HG02943 (cell line): ENCODE measurements around the gene ANKRD7.
A peak's percentile ranks its signal among the peaks of the same experiment; 100 is the strongest.

Source experiments
- ATAC-seq: cut with Tn5 transposase; IDR thresholded peaks from one replicate; pipeline ENCODE4 v1.9.1; 2021; ENCODE audit warnings: mild to moderate bottlenecking, low read depth, moderate library complexity; ENCODE audit not compliant: unreplicated experiment

The ANKRD7 gene, protein sequence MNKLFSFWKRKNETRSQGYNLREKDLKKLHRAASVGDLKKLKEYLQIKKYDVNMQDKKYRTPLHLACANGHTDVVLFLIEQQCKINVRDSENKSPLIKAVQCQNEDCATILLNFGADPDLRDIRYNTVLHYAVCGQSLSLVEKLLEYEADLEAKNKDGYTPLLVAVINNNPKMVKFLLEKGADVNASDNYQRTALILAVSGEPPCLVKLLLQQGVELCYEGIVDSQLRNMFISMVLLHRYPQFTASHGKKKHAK

DNA sequence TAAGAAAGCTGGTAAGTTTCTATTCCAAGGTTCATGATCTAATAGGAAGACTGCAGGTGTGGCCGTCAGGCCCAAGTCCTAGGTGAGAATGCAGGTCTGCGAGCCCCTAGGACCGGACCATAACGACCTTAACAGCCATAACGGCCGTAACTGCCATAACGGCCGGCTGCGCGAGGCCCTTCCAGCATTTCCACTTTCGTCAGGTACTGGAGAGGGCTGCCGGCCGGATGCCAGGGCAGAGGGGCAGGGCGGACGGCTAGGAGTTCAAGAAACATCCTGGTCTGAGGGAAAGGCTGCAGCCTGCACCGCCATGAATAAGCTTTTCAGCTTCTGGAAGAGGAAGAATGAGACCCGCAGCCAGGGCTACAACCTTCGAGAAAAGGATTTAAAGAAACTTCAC, at the start of gene ANKRD7:
ANKRD7 (plus strand) TSS at position 184 of the 400 bp plus-strand sequence; CDS start at position 311, 127 bp downstream.
- no peak for ATAC-seq

DNA sequence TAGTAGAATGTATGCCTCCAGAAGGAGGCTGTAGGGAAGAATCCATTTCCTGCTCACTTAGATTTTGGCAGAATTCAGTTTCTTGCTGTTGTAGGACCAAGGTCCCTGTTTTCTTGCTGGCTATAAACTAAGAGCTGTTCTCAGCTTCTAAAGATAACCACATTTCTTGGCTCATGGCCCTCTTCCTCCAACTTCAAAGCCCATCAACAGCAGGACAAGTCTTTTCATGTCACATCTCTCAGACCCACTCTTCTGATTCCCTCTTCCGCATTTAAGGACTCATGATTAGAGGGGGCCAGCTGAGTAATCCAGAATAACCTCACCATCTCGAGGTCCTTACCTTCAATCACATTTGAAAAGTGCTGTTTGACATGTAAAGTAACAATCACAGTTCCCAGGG, 48.8 kb upstream of the ANKRD7 start:
- no peak for ATAC-seq

GRCh38 chr7:118179191-118179590, 45.3 kb upstream of the ANKRD7 start:
- ATAC-seq: no peak

GRCh38 chr7:118182593-118183427, 41.7 kb upstream of the ANKRD7 start:
- ATAC-seq: no peak

- peak; percentile 8 for ATAC-seq
Observed at GRCh38 chr7:118183428-118183785, 41.1 kb upstream of the ANKRD7 start.

- ATAC-seq: peak; percentile 97
Observed at GRCh38 chr7:118183786-118184564, 40.5 kb upstream of the ANKRD7 start, which contains the start of gene LSM8. Gene LSM8 (plus strand): TSS chr7:118184164. CDS start chr7:118184224, 60 bp downstream.

DNA sequence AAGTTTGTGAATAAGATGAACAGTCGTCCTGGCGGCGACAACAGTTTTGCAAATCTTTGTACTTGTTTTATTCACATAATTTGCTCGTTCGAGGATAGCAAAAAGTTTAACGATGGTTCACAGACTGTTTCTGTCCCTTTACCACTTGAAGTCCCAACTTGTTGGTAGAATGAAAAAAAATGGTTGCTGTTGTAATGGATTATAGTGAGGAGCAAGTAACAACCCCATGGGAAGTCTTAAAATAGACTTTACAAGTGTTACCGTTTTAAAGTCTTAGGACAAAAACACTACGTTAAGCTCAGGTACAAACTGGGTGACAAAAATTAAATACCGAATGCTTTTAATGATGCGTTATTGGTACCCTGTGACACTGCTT, 40.0 kb upstream of the ANKRD7 start:
- no peak for ATAC-seq

GRCh38 chr7:118185163-118185860, 39.2 kb upstream of the ANKRD7 start:
- no peak for ATAC-seq

GRCh38 chr7:118186501-118186900, 38.0 kb upstream of the ANKRD7 start:
- ATAC-seq: no peak

DNA sequence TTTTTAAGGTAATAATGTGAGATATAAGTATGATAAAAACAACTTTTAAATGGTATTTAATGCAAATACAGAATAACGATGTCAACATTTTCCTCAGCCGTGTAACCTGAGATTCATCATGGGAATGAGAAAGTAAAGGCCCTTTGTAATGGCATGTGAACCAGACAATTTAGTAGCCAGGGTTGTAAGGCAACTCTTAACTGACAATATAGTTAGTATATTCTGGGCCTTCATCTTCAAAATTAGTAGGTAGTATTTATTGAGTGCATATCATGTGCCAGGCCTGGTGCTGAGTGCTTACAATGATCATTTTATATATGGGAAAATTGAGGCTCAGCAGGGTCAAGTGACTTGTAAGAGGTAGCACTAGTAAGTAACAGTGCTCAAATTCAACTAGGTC, 29.9 kb upstream of the ANKRD7 start:
- ATAC-seq: no peak

DNA sequence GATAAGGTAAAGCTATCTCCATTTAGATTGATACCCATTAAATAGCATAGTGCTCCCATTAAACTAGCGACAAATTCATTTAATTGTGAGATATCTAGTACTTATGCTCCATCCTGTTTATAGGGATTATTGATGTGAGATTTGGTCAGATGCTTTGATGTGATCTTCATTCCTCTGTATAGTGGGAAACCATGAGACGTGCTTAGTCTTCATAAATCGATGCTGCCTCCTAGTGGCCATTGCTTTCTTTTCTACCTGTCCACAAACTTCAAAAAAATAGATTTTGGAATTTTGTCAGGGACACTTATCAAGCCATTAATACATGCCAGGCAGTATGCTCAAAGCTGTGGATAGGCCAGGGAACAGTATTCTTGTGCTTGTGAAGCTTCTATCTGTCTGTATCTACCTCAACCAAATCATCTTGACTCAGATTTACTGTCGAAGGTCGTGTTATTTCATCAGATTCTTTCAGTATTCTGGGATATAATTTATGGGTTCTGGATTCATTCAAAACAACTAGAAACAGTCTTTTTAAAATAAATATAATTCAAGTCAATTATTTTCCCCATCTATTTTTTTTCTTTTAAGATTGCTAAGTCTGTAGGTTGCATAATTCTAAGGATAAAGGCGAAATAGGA, 28.5 kb upstream of the ANKRD7 start:
- ATAC-seq: no peak

DNA sequence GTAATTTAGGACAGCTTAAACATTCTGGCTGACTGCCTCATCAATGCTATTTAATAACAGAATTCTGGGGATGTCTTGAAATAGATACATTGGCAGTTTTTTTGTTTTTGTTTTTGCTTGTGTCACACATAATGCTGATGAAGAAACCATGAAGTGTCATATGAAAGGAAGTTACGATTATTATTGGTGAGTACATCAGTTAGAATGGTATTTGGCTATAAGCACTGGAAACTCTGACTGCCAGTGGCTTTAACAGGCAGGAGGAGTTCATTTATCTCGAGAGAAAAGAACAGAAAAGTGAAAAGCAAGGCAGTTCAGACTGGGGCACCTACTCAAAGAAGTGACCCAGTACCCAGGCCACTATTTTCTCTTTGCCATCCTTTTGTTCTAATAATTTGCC, 22.4 kb upstream of the ANKRD7 start:
- no peak for ATAC-seq

DNA sequence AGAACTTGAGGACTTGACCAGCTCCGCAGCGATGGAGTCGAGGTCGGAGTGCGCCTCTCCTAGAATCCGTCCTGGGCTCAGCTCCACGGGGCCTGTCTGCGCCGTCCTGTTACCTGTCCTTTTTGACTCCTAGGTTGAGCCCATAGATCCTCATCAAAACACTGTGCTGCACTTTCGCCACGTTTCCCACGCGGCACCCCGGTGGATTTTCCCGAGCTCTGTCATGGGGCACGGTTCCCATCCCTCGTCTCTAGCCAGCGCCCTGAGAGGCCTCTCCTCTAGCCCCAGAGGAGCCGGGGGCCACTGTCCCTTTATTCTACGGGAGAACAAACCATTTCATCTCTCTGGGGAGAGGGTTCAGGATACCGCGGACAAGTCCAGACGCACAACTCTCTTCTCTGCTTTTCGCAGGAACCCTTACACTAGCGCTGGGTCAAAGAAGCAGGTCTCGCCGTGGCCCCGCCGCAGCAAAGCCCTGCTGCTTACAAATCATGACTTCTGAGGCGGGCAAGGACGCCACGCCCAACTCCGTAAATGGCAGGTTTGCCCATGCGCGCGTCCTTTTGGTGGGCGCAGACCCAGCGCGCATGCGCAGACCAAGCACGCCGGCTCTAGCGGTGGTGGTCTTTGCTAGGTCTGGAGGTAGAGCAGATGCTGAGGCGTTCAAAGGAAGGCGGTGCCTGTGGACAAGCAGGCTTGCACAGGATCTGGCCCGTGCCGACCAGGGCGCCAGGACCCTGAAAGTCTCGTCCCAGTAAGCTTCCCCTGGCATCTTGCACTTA, 10.3 kb upstream of the ANKRD7 start:
- ATAC-seq: peak; percentile 95

GRCh38 chr7:118214833-118215182, 9.7 kb upstream of the ANKRD7 start:
- peak; percentile 20 for ATAC-seq

DNA sequence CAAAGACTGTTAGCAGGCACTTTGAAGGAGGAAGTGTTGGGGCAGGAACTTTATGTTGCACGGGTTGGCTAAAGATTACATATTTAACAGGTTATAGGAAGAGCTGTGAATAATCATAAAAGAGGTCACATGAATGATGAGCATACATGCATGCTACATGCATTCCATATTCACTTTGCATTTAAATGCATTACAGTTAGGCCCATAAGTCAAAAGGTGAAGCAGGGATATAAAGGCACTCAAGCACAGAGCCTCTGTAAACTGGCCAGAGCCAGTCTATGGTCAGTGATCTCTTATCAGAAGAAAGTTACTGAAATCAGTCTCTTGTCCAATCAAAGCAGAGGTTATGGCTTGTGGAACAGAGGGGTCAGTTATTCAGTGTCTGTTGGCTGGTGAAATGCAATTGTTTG, 7.3 kb upstream of the ANKRD7 start:
- ATAC-seq: no peak

- ATAC-seq: no peak
Observed at GRCh38 chr7:118218413-118219156, 5.9 kb upstream of the ANKRD7 start.

- ATAC-seq: no peak
Observed at GRCh38 chr7:118219157-118219512, 5.4 kb upstream of the ANKRD7 start.

DNA sequence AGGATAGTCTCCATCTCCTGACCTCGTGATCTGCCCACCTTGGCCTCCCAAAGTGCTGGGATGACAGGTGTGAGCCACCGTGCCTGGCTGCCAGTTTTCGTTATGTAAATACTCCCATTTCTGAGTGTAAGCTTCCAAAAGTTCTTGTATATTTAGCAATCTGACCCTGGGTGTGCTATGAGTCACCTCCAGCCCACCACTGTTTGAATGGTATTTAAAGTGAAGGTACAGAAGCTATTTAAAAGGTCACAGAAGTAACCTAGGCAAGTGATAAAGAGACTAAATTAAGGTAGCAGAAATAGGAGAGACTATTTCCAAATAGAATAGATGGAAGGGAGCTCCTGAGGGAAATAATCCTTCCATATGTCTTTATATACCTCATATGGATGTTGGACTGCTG, 3.9 kb upstream of the ANKRD7 start:
- ATAC-seq: no peak

DNA sequence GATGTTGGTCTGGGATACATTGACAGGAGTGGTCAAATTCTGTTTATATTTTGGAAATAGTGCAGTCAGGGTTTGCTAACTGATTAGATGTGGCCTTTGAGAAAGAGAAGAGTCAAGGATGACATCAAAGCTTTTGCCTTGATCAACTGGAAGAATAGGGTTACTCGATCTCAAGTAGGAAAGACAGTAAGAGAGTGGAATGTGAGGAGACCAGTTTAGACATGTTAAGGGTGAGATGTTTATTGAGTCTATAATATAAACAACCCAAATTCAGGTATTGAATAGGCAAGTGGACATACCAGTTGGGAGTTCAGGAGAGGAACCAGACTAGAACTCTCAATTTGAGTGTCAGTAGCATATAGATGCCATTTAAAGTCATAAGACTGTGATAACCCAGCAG, 1.9 kb upstream of the ANKRD7 start:
- no peak for ATAC-seq
